ENCODE data around the gene HEATR9.
A peak's percentile ranks its signal among the peaks of the same experiment; 100 is the strongest.

HEATR9 gene

DNA sequence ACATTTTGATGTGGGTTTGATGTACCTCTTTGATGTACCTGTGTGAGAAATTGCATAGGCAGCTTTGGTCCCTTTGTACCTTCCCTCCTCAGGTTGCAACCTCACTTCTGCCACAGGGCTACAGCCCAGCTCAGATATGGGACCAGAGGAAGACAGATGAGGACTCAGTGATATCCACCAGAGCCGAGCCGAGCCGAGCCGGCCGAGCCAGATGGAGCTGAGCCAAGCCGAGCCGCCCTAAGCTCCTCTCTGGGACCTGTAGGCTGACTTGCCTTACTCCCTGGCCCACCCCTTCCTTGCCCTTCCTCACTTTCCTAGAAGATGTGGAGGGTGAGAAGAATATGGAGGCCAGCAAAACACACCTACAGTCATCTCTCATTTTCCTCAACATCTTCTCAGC, 3.8 kb downstream of the HEATR9 start:
- DNase-seq (ENCODE audit: low read depth): no peak

DNA sequence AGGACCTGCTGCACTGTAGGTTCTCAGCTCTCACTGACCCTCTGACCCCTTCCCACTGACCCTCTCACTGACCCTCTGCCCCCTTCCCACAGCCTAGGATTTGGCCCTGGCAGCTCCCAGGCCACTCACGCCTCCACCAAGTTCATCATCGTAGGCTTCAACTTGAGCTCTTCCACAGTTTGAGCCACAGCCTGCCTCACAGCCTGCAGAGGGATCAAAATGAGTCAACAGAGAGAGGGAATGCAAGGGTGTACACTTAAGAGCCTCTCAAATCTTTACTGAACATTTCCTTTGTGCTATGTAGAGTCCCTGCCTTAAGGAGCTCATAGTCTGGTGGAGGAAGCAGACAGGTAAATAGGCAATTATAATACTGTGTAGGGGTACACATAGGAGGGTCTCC, 12.1 kb downstream of the HEATR9 start:
- DNase-seq (ENCODE audit: low read depth): no peak

DNA sequence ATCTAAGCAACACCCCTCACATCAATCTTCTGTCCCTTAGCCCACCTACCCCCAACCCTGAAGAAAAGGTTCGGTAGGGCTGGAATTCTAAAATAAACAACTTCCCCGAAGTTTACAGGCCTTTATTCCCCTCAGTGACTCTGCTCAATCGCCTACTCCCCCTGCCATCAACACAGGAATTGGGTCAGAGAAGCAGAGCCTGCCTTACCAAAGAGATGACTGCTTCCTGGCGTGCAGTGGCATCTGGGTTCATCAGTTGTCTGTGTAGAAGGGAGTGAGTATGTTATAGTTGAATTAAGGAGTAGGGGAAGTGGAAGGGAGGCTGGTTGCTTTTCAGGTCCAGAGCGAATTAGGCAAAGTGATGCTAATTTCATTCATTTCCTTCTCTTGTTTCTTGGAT, 12.7 kb downstream of the HEATR9 start:
- DNase-seq (ENCODE audit: low read depth): no peak

DNA sequence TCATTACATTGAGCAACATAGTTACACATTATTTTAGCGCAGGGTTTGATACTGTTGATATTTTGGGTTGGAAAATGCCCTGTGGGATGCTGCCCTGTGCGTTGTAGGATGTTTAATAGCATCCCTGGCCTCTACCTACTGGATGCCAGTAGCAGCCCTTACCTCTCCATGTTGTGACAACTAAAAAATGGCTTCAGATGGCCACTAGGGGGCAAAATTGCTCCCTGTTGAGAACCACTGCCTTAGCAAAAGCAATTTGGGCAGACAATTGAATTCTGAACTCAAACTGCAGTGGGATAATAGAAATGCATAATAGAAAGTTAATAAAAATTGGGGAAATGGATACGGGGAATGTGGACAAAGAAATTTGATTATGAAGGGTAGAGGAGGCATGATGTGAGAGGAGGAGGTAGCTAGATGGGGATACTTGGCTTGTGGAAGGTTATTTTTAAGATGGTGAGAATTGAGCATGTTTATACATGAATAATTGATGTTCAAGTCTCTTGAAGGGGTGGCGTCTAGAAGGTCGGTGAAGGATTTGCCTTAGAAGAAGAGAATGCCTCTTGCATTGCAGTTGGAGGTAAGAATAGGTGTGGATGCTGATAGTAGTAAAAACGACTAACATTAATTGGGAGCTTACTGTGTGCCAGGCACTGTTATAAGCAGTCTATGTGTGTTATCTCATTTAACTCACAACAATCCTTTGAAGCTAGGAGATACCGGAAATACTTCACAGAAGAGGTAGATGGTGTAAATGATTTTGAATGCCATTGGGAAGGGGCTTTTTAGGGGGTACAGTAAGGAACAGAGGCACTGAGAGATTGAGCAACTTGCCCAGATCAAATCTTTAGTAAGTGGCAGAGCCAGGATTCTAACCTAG, 19.0 kb downstream of the HEATR9 start:
- DNase-seq (ENCODE audit: low read depth): peak; percentile 69

DNA sequence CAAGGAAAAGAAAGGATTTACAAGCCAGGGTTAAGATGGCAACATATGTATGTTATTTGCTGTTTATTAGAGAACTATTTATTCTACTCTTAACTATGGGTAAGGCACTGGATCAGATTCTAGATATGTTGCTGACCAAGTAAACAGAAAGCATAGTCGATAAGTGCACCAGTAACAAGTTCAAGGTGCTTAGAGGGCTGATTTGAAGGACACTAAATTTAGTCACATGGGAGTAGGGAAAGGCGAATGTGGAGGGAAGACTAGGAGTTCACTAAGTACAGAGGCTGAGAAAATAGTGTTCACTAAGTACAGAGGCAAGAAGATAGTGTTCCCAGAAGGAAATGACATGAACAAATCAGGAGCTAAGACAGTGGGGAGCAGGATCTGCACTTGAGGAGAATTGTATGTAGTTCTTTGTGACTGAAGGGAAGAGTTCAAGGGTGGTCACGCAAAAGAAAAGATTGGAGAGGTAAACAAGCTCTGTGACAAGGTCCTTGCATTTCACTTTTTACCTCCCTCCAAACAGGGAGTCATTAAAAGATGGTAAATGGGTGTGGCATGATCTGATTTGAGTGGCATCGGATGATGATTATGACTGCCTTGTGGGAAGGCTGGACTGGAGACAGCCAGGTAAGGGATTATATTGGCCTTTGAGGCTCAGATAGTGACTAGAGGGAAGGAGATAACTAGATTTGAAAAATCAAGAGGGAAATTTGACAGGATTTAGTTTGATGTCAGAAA, 20.9 kb downstream of the HEATR9 start:
- no peak for DNase-seq (ENCODE audit: low read depth)

DNA sequence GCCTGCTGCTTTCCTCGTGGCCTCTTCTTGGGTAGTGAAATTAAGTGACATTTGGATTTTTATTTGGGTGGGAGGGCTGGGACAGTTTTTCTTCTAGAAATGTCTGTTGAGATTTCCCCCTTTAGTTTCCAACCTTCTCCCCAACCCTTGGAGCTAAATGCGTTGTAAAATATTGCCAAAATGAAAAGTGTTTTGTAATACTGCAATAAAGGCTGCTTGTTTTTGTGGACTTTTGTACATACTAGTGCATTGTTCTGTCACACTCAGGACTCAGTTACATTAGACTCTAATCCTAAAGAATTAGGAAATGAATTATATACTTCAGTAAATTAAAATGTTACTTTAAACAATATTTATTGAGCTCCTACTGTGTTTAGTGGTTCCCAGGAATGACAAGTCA, 21.7 kb downstream of the HEATR9 start:
- no peak for DNase-seq (ENCODE audit: low read depth)

DNA sequence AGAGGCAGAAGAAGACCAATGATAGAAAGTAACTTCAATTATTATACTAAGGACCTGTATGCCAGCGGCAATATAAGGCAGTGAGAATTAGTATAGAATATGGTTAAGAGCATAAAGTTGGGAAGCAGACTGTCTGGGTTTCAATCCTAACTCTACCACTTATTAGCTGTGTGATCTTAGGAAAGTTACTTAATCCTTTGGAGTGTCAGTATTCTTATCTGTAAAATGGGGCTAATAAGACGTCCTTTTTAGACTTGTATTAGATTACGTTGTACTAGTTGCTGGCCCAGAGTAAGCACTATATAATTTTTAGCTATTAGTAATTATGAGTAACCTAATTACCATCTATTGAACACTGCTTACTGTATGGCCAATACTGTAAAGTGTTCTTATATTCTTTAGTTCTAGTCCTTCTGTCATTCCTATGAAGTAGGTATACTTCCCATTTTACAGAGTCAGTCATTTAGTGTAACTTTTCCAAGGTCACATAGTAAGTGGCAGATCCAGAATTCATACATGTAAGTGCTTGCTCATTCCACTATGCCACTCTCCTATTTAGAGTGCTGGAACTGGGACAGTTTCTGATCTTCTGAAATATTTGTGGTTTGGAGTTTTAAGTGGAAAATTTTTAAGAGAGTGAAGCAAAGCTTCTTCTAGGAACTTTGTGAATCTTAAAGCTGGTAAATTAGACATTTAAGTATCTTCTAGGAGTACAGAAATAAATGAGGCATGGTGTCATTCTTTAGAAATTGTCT, 22.5 kb downstream of the HEATR9 start:
- peak; percentile 43 for DNase-seq (ENCODE audit: low read depth)

DNA sequence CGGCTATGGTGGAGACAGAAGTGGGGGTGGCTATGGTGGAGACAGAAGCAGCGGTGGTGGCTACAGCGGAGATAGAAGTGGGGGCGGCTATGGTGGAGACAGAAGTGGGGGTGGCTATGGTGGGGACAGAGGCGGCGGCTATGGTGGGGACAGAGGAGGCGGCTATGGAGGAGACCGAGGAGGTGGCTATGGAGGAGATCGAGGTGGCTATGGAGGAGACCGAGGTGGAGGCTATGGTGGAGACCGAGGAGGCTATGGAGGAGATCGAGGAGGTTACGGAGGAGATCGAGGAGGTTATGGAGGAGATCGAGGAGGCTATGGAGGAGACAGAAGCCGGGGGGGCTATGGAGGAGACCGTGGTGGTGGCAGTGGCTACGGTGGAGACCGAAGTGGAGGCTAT, 24.1 kb downstream of the HEATR9 start:
- no peak for DNase-seq (ENCODE audit: low read depth)

DNA sequence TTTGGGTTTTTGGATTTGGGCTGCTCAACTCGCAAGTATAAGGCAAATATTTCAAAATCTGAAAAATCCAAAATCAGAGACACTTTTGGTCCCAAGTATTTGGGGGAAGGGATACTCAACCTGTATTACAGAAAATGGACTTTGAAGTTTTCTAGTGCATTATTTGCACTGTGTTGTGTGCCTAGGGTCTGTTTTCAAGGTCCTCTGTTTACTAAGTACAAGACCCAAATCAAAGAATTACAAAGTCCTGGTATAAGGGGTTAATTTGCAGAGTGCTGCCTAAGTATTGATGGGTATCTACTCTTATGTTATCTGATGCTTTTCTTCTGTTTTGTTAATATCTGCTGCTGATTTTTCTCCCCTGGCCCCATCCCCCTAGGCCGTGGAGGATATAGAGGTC, 25.0 kb downstream of the HEATR9 start:
- DNase-seq (ENCODE audit: low read depth): no peak

DNA sequence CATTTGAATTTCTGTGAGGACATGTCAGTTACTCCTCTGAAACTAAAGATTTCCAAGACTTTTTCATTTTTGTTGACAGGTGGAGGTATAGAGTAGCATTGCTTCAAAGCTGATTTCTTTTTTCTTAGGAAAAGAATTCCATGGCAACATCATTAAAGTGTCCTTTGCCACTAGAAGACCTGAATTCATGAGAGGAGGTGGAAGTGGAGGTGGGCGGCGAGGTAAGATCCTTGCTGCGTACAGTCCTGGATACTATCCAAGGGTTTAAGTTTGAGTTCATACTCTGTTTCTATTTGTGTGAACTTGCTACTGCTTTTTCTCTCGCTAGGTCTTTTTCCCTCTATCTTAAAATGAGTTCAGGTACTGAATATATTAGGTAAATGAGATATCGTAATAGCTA, 26.5 kb downstream of the HEATR9 start:
- DNase-seq (ENCODE audit: low read depth): no peak

DNA sequence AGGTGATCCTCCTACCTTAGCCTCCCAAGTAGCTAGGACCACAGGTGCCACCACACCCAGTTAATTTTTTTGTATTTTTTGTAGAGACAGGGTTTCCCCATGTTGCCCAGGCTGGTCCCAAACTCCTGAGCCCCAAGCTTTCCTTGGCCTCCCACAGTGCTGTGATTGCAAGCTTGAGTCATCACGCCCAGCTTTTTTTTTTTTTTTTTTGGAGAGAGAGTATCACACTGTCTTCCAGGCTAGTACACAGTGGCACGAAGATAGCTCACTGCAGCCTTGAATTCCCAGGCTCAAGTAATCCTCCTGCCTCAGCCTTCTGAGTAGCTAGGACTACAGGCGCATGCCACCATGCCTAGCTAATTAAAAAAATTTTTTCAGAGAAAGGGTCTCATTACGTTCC, 27.2 kb downstream of the HEATR9 start:
- peak; percentile 93 for DNase-seq (ENCODE audit: low read depth)

DNA sequence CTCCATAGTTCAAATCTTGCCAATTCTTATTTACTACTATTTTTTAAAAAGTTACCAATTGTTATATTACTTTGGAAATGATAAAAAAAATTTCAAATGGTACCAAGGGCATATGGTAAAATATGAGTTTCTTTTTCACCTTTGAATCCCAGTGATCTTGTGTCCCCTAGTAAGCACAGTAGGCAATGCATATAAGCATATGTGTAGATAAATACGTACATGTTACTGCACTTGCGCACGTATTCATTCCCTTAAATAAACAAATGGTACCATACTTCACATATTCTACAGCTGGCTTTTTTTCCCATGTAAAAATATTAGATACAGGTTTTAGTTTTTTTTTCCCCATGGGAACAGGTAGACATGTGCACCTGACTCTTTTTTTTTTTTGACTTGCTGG, 27.6 kb downstream of the HEATR9 start:
- DNase-seq (ENCODE audit: low read depth): no peak

DNA sequence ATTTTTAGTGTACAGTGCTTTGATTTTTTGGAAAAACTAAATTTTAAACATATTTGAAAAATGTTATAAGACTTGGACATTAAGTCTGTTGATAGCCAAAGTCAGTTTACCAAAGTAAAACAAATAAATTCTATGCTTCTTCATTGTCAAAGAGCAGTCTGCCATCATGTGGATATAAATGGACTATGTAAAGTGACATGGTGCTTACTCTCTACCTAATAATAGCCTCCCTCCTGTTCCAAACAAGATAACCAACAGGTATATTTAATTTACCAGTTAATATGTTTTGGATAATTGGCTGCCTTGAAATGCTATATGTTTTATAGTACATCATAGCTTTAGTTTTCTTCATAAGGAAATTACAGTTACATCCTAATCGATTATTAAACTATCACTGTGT, 43.5 kb downstream of the HEATR9 start:
- no peak for DNase-seq (ENCODE audit: low read depth)

DNA sequence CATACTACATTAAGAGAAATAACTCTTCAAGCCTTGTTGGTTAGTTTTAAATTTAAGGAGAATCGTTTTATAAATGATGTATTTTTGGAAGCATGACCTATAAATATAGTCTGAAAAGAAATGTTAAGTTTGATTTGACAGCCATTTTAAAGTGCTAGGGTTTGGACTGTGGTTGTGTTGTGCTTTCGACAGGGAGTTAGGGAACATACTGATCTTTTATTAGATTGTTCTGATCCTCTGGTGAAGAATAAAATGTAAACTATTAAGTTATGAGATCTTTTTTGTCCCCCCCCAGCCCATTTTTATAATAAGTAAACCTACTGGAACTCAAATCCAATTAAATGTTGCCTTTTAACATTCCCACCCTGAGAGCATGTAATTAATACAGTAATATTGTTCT, 47.4 kb downstream of the HEATR9 start:
- DNase-seq (ENCODE audit: low read depth): no peak

DNA sequence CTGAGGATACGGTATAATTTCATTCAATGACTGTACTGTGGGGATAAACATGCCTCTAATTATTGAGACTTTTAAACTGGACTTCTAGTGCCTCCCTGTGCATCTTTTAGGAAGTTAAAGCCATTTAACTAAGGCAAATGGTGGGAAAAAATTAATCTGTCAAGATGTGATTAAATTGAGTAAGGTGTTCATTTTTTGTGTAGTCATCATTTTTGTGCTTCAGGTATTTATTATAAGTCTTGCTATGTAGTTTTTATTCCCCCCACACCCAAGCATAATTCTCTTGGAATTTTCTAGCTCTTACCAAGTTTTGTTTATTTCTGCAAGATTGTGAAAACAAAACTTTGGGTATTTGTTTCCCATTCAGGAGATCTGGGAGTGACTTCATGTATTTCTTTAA, 49.2 kb downstream of the HEATR9 start:
- no peak for DNase-seq (ENCODE audit: low read depth)

DNA sequence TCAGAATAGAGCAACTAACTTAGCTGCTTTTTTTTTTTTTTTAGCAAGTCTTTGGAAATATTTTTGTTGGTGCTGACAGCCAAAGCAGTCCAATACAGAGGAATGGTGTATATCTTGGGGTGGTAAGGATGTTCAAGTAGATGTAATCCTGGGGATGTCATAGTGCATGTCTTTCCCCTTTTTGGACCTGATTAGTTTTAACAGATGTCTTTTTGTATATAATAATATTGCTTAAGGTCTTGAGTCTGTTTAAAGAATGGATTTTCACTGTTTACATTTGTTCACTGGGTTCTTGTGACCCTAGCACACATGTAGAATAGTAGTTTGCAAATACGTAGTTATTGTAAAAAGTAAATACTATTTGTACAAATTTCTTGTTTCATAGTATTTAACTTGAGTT, 51.5 kb downstream of the HEATR9 start:
- no peak for DNase-seq (ENCODE audit: low read depth)

DNA sequence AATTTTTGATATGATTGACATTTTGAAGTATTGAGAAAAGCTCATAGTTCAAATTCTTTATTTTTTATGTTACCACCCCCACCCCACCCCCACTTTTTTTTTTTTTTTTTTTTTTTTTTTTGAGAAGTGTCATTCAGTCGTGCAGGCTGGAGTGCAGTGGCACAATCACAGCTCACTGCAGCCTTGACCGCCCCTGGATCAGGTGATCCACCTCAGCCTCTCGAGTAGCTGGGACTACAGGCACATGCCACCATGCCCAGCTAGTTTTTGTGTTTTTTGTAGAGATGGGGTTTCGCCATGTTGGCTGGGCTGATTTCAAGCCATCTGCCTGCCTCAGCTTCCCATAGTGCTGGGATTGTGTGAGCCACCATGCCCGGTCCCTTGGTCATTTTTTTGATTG, 52.0 kb downstream of the HEATR9 start:
- DNase-seq (ENCODE audit: low read depth): no peak

DNA sequence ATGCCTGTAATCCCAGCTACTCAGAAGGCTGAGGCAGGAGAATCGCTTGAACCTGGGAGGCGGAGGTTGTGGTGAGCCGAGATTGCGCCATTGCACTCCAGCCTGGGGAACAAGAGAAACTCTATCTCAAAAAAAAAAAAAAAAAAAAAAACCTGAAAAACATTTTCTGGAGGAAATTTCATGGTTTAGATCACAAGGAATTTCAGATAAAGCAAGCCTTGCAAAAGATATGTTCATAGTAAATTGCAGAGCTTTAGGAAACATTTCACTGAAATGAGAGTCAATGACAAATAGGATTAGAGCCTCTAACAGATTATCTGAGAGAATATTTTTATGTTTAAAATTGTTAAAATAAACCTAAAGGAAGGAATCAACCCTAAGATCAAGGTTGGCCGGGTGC, 56.2 kb downstream of the HEATR9 start:
- peak; percentile 77 for DNase-seq (ENCODE audit: low read depth)

DNA sequence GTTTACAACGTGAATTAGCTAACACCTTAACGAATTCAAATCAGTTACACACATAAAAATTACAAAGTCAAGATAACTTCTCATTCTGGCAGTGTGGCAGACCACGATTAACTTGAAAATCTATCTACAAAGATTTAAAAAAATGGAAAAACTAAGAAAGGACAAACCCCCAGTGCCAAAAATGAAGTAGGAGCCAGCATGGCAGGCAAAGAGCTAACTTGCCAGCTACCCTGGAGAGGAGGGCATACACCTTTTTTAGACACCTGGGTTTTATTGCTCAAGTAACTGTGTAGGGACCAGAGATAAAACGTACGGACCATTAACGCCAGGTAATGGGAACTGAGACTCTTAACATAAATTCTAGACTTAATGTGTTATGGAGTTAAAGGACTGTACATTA, 56.9 kb downstream of the HEATR9 start:
- DNase-seq (ENCODE audit: low read depth): no peak

DNA sequence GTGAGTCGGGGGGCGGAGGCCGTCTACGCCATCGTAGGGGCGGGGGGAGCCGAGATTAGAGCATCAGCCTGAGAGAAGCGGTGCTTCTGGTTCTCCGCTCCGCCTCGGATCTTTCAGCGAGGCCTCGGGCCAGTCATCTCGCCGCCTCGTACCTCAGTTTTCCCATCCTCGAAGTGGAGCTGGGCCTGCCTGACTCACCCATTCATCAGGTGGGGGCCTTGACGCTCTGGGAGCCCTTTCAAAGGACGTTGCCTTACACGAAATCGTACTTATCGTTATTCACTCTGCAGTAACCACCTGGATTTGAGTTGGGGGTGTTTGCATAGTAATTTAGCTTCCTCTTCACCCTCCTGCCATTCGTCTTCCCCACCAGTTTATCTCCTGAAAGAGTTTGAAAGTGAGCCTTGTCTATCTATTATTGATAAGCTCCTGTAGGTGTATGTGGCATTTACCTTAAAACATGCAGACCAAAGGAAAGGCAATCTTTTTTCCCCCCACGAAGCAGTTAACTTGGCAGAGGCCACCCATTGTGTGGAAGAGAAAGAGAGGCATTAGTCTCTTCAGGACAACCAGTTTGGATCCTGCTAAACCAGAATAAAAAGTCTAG, 58.7 kb downstream of the HEATR9 start:
- DNase-seq (ENCODE audit: low read depth): peak; percentile 22

DNA sequence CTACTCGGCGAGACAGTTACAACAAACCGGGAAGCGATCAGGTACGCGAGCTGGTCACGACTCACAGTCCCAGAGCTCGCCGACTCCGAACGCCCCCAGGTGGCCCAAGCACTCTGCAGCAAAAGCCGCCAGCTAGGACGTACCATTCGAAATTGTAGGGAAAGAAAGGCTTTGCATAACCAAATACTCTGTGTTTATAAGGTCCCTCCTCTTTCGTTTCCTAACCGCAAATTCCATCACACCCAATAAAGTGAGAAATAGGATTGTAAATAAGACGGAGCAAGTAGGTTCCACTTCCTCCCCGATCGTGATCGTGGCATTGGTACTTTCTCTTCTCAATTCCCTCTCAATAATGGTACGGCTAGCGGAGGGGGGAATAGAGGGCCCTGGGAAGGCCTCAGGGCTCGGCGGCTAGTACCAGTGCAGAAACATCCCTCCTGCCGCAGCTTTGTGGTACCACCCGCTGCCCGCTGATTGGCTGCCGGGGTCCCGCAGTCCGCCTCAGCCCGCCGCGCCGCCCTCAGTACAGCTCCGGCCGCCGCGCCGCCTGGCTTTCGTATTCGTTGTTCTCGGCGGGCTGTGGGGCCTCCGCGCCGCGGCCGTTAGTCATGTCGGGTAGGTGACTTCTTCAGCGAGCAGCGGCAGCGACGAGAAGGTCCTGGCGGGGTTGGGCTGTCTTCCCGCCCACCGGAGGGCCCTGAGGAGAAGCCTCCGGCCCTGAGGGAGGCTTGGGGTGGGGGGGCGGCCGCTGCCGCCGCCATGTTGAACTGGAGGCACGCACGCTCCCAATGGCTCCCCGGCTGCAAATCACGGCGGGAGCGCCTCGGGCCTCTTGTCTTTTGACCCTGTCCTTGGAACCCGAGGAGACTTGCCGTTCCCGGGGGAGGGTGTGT, 59.5 kb downstream of the HEATR9 start, which contains the start of gene TAF15:
TAF15 (plus strand) TSS at position 523 of the 893 bp plus-strand sequence; CDS start at position 609, 86 bp downstream.
- DNase-seq (ENCODE audit: low read depth): peak; percentile 98

Measured in amniotic epithelial cell (primary cell).